Measurements from ENCODE around the gene GMPS.
"Not testable (repeated sequence)": the region's sequence is repeated elsewhere in the genome, so short reads cannot be mapped to it uniquely, and the experiment has no call there.

Gene GMPS

GRCh38 chr3:155872904-155873646, 2.6 kb downstream of the GMPS start:
- DNase-seq: no peak

DNA sequence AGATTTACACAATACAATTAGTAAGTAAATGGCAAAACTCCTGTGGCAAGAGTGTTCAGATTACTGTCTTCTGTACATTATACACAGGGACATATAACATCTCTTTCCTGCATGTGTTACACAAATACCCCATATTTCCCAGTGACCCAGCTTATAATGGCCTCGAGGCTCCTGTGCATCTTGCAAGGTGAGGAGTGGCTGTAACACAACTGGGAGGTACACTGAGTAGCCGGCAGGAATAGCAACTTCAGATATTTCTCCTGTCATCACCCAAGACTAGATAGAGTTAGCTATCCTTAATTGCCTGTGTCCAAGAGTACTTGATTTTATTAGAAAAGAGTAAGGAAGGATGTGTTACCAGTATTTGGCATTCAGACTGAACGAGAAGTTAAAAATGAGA, 5.6 kb downstream of the GMPS start:
- no peak for DNase-seq

GRCh38 chr3:155876503-155876902, 6.1 kb downstream of the GMPS start:
- no peak for DNase-seq

GRCh38 chr3:155880286-155880685, 9.8 kb downstream of the GMPS start:
- DNase-seq: no peak

DNA sequence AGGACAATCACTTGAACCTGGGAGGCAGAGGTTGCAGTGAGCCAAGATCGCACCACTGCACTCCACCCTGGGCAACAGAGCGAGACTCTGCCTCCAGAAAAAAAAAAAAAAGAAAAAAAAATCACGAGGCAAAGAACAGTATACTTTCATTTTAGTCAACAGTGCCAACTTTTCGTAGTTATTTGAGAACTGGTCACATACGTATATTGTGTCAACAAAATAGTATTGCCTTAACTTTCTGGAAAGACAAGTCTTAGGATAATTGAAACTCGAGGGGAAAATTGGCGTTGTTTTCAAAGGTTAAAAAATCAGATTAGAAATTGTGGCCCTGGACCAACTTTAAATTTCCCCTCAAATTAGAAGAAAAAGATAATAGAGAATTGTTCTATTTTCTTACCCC, 13.8 kb downstream of the GMPS start:
- no peak for DNase-seq

DNA sequence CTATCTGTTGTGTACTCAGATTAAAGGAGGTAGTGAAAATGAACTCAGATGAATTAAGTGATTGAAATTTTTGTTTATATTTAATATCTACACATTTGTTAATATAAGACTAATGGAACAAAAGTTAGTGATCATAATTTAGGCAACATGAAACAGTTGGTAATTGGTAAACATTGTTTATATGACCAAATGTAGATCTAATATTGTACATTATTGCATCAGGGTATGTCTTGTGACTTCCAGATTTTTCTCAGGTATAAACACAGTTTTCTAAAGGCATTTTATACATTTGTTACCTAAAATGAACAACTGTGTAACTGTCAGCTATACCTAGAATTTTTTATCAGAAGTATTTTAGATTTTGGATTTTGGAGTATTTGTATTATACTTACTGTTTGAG, 14.8 kb downstream of the GMPS start:
- no peak for DNase-seq

DNA sequence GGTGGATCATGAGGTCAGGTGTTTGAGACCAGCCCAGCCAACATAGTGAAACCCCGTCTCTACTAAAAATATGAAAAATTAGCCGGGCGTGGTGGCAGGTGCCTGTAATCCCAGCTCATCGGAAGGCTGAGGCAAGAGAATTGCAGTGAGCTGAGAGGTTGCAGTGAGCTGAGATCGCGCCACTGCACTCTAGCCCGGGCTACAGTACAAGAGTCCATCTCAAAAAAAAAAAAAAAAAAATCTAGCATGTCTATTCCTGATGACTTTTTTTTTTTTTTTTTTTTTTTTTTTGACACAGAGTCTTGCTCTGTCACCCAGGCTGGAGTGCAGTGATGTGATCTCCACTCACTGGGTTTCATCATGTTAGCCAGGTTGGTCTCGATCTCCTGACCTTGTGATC, 15.9 kb downstream of the GMPS start:
- not testable (repeated sequence) for DNase-seq

- DNase-seq: no peak
Observed at GRCh38 chr3:155886915-155887314, 16.5 kb downstream of the GMPS start.

- DNase-seq: no peak
Observed at GRCh38 chr3:155889212-155889611, 18.8 kb downstream of the GMPS start.

DNA sequence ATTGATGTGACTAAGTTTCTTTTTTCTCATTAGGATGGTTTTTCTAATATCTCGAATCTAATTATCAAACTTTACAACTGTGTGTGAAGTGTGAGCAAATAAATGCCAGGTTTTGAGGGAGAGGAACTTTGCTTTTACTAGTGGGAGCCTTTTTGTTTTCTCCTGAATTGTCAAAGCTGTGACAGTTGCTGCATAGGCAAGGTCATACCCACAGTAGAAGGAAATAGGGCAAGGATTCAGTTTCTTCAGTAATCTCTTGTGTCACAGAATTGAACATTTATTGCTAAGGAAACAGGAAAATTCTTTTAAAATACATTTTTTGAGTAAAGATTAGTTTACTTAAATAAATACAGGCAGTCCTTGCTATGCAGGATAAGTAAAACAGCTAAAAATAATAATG, 19.5 kb downstream of the GMPS start:
- no peak for DNase-seq

- no peak for DNase-seq
Observed at GRCh38 chr3:155890671-155891190, 20.3 kb downstream of the GMPS start.

GRCh38 chr3:155891321-155891720, 20.9 kb downstream of the GMPS start:
- no peak for DNase-seq

GRCh38 chr3:155895379-155895900, 25.0 kb downstream of the GMPS start:
- no peak for DNase-seq

DNA sequence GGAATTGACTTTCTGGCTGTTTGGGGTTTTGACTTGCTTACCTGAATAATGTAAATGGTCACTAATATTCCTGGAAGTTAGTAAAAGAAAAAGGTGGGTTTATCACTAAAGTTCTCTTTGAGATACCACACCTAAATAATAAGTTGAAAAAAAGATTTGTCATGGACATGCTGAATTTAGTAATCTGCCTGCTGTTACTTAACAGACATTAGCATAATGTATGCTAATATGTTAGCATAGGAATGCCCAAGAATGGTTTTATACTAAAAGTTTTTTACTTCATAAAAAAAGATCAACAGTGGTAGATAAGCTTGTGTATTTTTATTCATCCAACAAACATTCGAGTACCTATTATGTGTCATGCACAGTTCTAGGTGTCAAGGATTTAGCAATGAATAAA, 36.5 kb downstream of the GMPS start:
- no peak for DNase-seq

- no peak for DNase-seq
Observed at GRCh38 chr3:155908086-155908485, 37.6 kb downstream of the GMPS start.

DNA sequence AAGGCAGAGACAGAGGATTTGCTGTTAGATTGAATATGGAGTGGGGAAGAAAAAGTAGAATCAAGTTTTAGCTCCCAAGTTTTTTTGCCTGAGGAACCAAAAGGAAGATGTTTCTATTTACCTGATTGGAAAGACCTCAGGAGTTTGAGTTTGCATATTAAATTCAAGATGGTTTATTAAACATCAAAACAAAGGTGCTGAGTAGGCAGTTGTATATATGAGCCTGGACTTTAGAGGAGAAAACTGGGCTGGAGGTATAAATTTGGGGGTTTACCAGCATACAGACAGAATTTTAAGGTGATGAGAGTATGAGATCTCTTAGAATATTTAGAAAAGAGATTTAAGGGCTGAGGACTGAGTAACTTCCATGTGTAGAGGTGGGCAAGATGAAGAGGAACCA, 38.2 kb downstream of the GMPS start:
- DNase-seq: no peak

GRCh38 chr3:155912090-155912489, 41.6 kb downstream of the GMPS start:
- no peak for DNase-seq

GRCh38 chr3:155912579-155913190, 42.2 kb downstream of the GMPS start:
- no peak for DNase-seq

DNA sequence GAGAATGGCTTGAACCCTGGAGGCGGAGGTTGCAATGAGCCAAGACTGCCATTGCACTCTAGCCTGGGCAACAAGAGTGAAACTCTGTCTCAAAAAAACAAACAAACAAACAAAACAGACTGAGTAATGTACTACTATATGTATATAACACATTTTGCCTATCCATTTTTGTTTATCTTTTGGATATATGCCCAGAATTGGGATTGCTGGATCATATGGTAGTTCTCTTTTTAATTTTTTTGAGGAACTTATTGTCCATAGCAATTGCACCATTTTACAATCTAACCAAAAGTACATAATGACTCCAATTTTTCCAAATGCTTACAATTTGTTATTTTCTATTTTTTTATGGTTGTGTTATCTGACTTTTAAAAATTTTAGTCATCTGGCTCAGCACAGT, 47.3 kb downstream of the GMPS start:
- no peak for DNase-seq

DNA sequence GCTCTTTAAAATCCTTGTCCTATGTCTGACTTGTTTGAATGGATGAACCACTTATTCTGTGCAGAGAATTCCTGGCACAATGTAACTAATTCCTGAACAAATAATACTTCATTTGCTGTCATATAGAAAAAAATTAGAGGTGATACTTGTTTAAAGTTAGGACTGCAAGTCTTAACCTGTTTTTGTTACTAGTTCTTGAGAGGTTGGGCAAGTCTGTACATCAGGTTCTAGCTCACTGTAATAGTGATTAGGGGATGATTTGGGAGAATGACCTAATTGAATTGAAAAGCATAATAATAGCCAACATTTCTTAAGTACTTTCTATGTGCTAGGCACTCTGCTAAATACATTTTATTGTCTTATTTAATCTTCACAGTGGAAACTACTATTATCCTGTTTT, 49.3 kb downstream of the GMPS start:
- DNase-seq: no peak

DNA sequence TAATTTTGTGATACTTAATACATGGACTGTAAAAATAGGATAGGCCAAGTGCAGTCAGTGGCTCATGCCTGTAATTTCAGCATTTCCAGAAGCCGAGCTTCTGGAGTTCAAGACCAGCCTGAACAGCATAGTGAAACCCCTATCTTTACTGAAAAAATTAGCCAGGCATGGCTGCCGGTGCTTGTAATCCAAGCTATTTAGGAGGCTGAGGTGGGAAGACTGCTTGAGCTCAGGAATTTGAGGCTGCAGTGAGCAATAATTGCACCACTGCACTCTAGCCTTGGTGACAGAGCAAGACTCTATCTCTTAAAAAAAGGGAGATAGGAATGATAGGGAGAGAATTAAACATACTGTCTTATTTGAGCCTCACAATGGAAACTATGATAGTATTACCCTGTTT, 51.0 kb downstream of the GMPS start:
- no peak for DNase-seq

DNA sequence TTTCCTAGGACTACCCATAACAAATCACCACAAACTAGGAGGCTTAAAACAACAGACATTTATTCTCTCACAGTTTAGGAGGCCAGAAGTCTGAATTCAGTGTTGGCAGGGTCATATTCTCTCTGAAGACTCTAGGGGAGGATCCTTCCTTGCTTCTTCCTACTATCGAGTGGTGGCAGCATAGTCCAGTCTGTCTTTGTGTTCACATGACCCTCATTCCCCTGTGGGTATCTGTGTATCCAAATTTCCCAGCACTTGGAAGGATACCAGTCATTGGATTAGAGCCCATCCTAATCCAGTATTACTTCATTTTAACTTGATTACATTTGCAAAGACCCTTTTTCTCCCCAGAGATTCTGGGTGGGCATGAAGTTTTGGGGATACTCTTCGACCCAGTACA, 63.8 kb downstream of the GMPS start:
- DNase-seq: no peak

GRCh38 chr3:155938409-155938808, 68.0 kb downstream of the GMPS start:
- DNase-seq: no peak

DNA sequence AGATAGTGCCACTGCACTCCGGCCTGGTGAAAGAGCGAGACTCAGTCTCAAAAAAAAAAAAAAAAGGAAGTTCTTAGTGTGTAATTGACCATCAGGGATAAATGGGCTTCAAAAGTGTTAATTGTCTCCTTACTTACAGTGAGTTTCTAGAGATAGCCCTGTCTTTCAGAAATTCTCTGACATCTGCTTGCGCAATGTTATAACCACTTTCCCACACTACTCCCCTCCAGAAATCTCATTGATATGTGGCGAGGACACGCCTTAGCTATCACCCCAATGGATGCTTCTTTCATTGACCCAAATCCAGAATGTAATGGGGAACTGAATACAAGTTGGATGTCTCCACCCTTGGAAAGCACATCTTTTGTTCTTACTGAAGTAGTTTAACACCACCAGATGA, 70.9 kb downstream of the GMPS start:
- DNase-seq: no peak

GRCh38 chr3:155944081-155944480, 73.6 kb downstream of the GMPS start:
- DNase-seq: no peak

Measured in SHP77 treated with DMSO at 0.1 percent for 48 hours (cell line).